B cell (primary cell): ENCODE results near the gene MMP15. TPM values are rescaled to one million over a fixed set of nuclear protein-coding genes. Genes with fewer than 3 reads are reported as not detected.

Experiments used
- ATAC-seq: fragments of 200-7000 bp; cut with Tn5 transposase; one replicate; pipeline ENCODE4 v1.10.0; 2021; ENCODE audit warnings: low read depth, mild to moderate bottlenecking, moderate number of reproducible peaks, moderate library complexity
- CTCF ChIA-PET: fragments of 350-600 bp; sonication (Branson Sonifier 250); formaldehyde crosslinking; loops from one replicate; lab custom pipeline; 2021; ENCODE audit warnings: antibody characterized with exemption, inconsistent platforms; lab: Charles Lee
- POLR2A ChIA-PET: fragments of 350-600 bp; sonication (Branson Sonifier 250); formaldehyde crosslinking; loops from one replicate; lab custom pipeline; 2021; ENCODE audit warnings: antibody characterized with exemption; lab: Charles Lee
- DNase-seq: peaks from one replicate; pipeline ENCODE4 v3.0.0; 2013
- H2AFZ ChIP-seq: 2 replicates; pipeline ENCODE4 v1.6.1; 2012; ENCODE audit warnings: mild to moderate bottlenecking, low read depth, low read length; ENCODE audit not compliant: insufficient read depth, poor library complexity, severe bottlenecking
- H3K27ac ChIP-seq, 2 donors: 1 replicate in 1 of 2; 2 replicates in 1 of 2; pipeline ENCODE4 v1.5.1; 2012 to 2013; ENCODE audit warnings: low read length in 2 of 2, mild to moderate bottlenecking in 2 of 2, moderate library complexity in 1 of 2
- H3K27me3 ChIP-seq, 4 experiments: fragments of 200-600 bp in 1 of 4; sonication (generic) in 1 of 4; replicated peaks in 1 of 4; 1 replicate in 2 of 4; 2 replicates in 2 of 4; pipeline versions ENCODE4 v1.6.1 to v1.7.0; 2013 to 2016; ENCODE audit warnings: low read length in 3 of 4, mild to moderate bottlenecking in 2 of 4, mixed read lengths in 1 of 4, moderate library complexity in 1 of 4; ENCODE audit not compliant: insufficient read depth in 4 of 4, control insufficient read depth in 3 of 4; ENCODE audit errors: control extremely low read depth in 1 of 4
- H3K36me3 ChIP-seq, 2 experiments: replicated peaks in 1 of 2; 1 replicate in 1 of 2; 2 replicates in 1 of 2; pipeline versions ENCODE4 v1.6.1 to v1.7.1; 2013; ENCODE audit warnings: low read length in 1 of 2; ENCODE audit not compliant: insufficient read depth in 2 of 2, control insufficient read depth in 1 of 2; ENCODE audit errors: control extremely low read depth in 1 of 2, extremely low read depth in 1 of 2
- H3K4me1 ChIP-seq, 2 donors: fragments of 200-600 bp in 1 of 2; sonication (generic) in 1 of 2; 1 replicate in 1 of 2; 2 replicates in 1 of 2; pipeline versions ENCODE4 v1.5.1 to v1.6.1; 2013 to 2017; ENCODE audit warnings: low read length in 2 of 2; ENCODE audit not compliant: control insufficient read depth in 2 of 2, insufficient read depth in 2 of 2
- H3K4me2 ChIP-seq: replicated peaks from 2 replicates; pipeline ENCODE3; 2012; ENCODE audit warnings: mild to moderate bottlenecking, low read depth, low read length; ENCODE audit not compliant: poor library complexity, severe bottlenecking
- H3K4me3 ChIP-seq, 5 experiments: fragments of 200-600 bp in 1 of 5; sonication (generic) in 1 of 5; 1 replicate in 3 of 5; 2 replicates in 2 of 5; pipeline versions ENCODE4 v1.5.1 to v1.7.0; 2011 to 2016; ENCODE audit warnings: low read length in 4 of 5, mild to moderate bottlenecking in 4 of 5, low read depth in 2 of 5, control low read depth in 1 of 5, moderate library complexity in 1 of 5; ENCODE audit not compliant: insufficient read depth in 1 of 5; ENCODE audit errors: control extremely low read depth in 1 of 5, extremely low read depth in 1 of 5
- H3K79me2 ChIP-seq: fragments of 200-600 bp; sonication (generic); one replicate; pipeline ENCODE4 v1.6.0; 2016; ENCODE audit warnings: low read length; ENCODE audit not compliant: control insufficient read depth, insufficient read depth
- H3K9ac ChIP-seq: fragments of 200-600 bp; sonication (generic); 2 replicates; pipeline ENCODE4 v1.6.1; 2017; ENCODE audit warnings: mild to moderate bottlenecking, low read length, moderate library complexity
- H3K9me3 ChIP-seq, 3 donors: one replicate each; pipeline versions ENCODE4 v1.6.1 to v1.7.1; 2013; ENCODE audit warnings: low read length in 2 of 3; ENCODE audit not compliant: control insufficient read depth in 2 of 3, insufficient read depth in 1 of 3; ENCODE audit errors: control extremely low read depth in 1 of 3
- H4K20me1 ChIP-seq: 2 replicates; pipeline ENCODE4 v1.6.0; 2012; ENCODE audit warnings: mild to moderate bottlenecking, low read length; ENCODE audit not compliant: insufficient read depth, control insufficient read depth, poor library complexity, severe bottlenecking
- H3K27ac Mint-ChIP-seq: one replicate; pipeline ENCODE4 v1.8.0; 2021; ENCODE audit warnings: mixed read lengths
- H3K27me3 Mint-ChIP-seq: one replicate; pipeline ENCODE4 v1.8.0; 2021; ENCODE audit warnings: mixed read lengths
- H3K4me1 Mint-ChIP-seq: one replicate; pipeline ENCODE4 v1.8.0; 2021; ENCODE audit warnings: mixed read lengths
- H3K4me3 Mint-ChIP-seq: one replicate; pipeline ENCODE4 v1.8.0; 2021; ENCODE audit warnings: mixed read lengths
- H3K9me3 Mint-ChIP-seq: one replicate; pipeline ENCODE4 v1.8.0; 2022; ENCODE audit warnings: mixed read lengths; ENCODE audit not compliant: insufficient read depth
- EZH2 ChIP-seq: IDR thresholded peaks from 2 replicates; pipeline ENCODE4 v1.6.1; 2012; ENCODE audit warnings: borderline replicate concordance, low read depth, mild to moderate bottlenecking, moderate library complexity, low read length; ENCODE audit not compliant: insufficient read depth, poor library complexity, severe bottlenecking
- whole genome bisulfite sequencing: methylation state at CpG from one replicate; pipeline ENCODE4 v1.1.5; 2013; ENCODE audit warnings: missing lambda C conversion rate; ENCODE audit not compliant: insufficient coverage; 5-methylcytosine and 5-hydroxymethylcytosine counted together
- intact Hi-C: fragments of 100-400 bp; cut with micrococcal nuclease; formaldehyde crosslinking; loops from one replicate; pipeline ENCODE4 v1.10.0; 2022
- polyA plus RNA-seq: library from polyadenylated mRNA; depleted of rRNA; stranded (reverse); fragments of >200 nt; gene quantifications from 2 replicates; pipeline ENCODE4 v1.2.3, GENCODE V29; 2012
- total RNA-seq, 2 donors: library from RNA; stranded (reverse); fragments of 120-200 nt in 1 of 2; gene quantifications; 1 replicate in 1 of 2; 2 replicates in 1 of 2; pipeline versions ENCODE4 v1.2.3 to v1.2.4, GENCODE V29; 2013 to 2022
- TF ChIP-seq, protein P1 (sequence below): fragments of 200-600 bp; IDR thresholded peaks from one replicate; pipeline ENCODE4 v1.8.0; 2022; ENCODE audit warnings: antibody characterized with exemption, mild to moderate bottlenecking

The MMP15 gene
- total and polyA plus RNA-seq, 2 donors (not counting 1 experiment from before 2014, with no cell fraction given) = not detected

DNA sequence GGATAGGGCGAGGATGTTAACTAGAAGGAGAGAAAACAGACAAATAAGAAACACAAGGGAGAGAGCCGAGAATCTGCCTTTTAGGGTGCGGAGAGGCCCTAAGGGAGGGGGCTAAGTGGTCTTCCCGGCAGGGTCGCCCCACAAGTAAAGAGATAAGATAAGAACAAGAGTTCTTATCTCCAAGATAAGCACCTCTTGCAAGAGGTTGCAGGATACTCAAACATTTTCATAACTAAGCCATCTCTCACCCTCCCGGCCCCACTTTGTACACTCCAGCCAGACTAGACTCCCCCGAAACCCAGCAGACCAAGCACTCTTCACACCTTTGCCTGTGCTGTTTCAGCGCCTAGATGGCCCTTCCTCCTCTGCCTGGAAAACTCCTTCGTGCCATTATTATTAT, 39.4 kb upstream of the MMP15 start:
- H3K4me3 ChIP-seq = no peak overlapping the region
- ChIA-PET POLR2A (no interaction called here), CTCF (no interaction called here)
- H3K9ac ChIP-seq = no peak overlapping the region
- no peaks in the 10 kb centered on the region for H3K9me3 Mint-ChIP-seq
- no peaks in the 10 kb centered on the region for H3K36me3 ChIP-seq
- peak overlapping the region; percentile 86 for H2AFZ ChIP-seq
- peaks cover 7 to 16% of the 10 kb centered on the region in 2 donors for H3K4me1 ChIP-seq
- DNase-seq (no peak), ATAC-seq (no peak)
- H3K27me3 ChIP-seq = peaks cover 0 to 14% (median 5%) of the 10 kb centered on the region in 4 experiments
- H4K20me1 ChIP-seq = no peaks in the 10 kb centered on the region
- H3K27me3 Mint-ChIP-seq = peaks cover 5% of the 10 kb centered on the region
- H3K4me3 Mint-ChIP-seq = peak overlapping the region; percentile 68
- peaks cover 18% of the 10 kb centered on the region for H3K4me1 Mint-ChIP-seq
- H3K9me3 ChIP-seq = peaks cover 0 to 10% (median 0%) of the 10 kb centered on the region in 3 donors
- TF ChIP-seq, protein P1, sequence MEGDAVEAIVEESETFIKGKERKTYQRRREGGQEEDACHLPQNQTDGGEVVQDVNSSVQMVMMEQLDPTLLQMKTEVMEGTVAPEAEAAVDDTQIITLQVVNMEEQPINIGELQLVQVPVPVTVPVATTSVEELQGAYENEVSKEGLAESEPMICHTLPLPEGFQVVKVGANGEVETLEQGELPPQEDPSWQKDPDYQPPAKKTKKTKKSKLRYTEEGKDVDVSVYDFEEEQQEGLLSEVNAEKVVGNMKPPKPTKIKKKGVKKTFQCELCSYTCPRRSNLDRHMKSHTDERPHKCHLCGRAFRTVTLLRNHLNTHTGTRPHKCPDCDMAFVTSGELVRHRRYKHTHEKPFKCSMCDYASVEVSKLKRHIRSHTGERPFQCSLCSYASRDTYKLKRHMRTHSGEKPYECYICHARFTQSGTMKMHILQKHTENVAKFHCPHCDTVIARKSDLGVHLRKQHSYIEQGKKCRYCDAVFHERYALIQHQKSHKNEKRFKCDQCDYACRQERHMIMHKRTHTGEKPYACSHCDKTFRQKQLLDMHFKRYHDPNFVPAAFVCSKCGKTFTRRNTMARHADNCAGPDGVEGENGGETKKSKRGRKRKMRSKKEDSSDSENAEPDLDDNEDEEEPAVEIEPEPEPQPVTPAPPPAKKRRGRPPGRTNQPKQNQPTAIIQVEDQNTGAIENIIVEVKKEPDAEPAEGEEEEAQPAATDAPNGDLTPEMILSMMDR = no peak
- no peak for TF ChIP-seq EZH2
- intact Hi-C loops = no loop called here
- no peak overlapping the region for H3K27ac ChIP-seq
- WGBS = 100% methylated on average over 2 of the region's 9 CpGs
- no peak overlapping the region for H3K27ac Mint-ChIP-seq
- H3K4me2 ChIP-seq = no peak overlapping the region
- H3K79me2 ChIP-seq = no peaks in the 10 kb centered on the region

DNA sequence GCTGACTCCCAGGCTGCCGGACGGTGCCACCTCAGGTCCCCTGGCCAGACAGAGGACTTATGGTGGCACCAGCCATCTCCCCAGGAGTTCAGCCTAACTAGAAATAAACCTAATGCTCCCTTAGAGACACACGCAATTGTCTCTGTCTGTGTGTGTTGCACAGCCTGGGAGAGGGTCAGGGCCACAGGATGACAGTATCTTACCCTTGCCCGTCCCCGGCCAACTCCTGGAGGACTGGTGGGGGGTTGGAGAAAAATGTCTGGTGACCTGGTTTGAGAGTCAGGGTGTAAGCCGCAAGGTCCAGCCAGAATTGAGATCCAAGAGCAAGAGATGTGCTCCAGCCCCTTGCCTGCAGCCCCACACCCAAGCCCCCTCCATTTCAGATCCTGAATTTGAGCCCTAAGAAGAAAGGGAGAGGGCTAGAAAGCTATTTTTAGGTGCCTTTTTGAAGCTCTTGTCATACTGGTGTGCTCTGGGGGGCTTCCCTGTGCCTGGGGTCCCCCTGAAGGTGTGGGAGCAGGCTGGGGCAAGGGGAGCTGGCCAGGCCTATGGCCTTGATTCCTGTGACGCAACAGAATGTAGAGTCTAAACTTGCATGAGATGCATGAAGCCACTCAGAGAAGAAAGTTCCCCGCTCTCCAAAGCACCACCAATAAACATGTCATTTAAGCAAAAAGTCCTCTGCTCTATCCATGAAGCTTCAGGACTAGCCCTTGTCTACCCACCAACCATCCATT, 37.9 kb upstream of the MMP15 start:
- Histone ChIP-seq H4K20me1 (no peaks in the 10 kb centered on the region), H3K9me3 (peaks cover 0 to 10% (median 0%) of the 10 kb centered on the region in 3 donors), H3K27me3 (peaks cover 0 to 14% (median 1%) of the 10 kb centered on the region in 4 experiments), H3K36me3 (no peaks in the 10 kb centered on the region), H3K9ac (no peak overlapping the region), H2AFZ (no peak overlapping the region), H3K4me3 (no peak overlapping the region), H3K79me2 (no peaks in the 10 kb centered on the region), H3K4me2 (no peak overlapping the region), H3K4me1 (peaks cover 7 to 16% of the 10 kb centered on the region in 2 donors), H3K27ac (no peak overlapping the region)
- Mint-ChIP-seq H3K4me1 (peaks cover 18% of the 10 kb centered on the region), H3K27me3 (no peaks in the 10 kb centered on the region), H3K4me3 (no peak overlapping the region), H3K9me3 (no peaks in the 10 kb centered on the region), H3K27ac (no peak overlapping the region)
- no peak for ATAC-seq
- intact Hi-C loops = no loop called here
- POLR2A ChIA-PET = no interaction called here
- TF ChIP-seq, protein P1 = no peak
- no peak for TF ChIP-seq EZH2
- no peak for DNase-seq
- 95% methylated on average over 5 of the region's 8 CpGs for WGBS
- CTCF ChIA-PET = interaction anchor here (1.1 kb wide), 1 partner anchor 14 kb away, joined by 3 read pairs; the partner anchor contains the start of gene USB1
